ENCODE results near the gene GBA2.

Gene GBA2

DNA sequence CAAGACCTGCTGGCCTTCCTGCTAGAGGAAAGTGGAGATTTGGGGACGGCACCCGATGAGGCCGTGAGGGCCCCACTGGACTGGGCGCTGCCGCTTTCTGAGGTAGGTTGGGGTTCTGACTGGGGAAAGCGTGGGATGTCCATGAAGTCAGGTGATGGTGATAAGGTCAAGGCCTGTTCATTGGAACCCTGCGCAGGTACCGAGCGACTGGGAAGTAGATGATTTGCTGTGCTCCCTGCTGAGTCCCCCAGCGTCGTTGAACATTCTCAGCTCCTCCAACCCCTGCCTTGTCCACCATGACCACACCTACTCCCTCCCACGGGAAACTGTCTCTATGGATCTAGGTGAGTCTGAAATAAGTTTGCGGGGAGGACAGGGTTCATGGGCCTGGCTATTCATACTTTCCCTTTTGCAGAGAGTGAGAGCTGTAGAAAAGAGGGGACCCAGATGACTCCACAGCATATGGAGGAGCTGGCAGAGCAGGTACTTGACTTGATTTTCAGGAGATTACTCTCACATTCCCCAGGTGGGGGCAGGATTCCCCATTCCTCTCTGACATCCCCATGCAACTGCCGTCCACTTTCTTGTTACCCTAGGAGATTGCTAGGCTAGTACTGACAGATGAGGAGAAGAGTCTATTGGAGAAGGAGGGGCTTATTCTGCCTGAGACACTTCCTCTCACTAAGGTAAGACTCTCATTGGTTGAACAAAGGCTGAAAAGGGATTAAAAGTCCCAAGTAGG, 16.1 kb downstream of the GBA2 start:
- Histone ChIP-seq H3K4me3 (replicated peaks; ENCODE audit: insufficient read depth, low read length) (peak overlapping the region; percentile 80), H3K27me3 (ENCODE audit: insufficient read depth, poor library complexity, severe bottlenecking) (no peaks in the 10 kb centered on the region), H3K27ac (replicated peaks) (peak overlapping the region; percentile 48)
- peak in 1 of 2 experiments; percentile 31 for DNase-seq (ENCODE audit: low read depth in 1 of 2, low spot score in 1 of 2)
- TF ChIP-seq SPI1 (IDR thresholded peaks at IDR 0.05; ENCODE audit: borderline replicate concordance, low read depth) = peak; percentile 83; the same call in 1 of the 2 replicates
- TF ChIP-seq, protein P1, sequence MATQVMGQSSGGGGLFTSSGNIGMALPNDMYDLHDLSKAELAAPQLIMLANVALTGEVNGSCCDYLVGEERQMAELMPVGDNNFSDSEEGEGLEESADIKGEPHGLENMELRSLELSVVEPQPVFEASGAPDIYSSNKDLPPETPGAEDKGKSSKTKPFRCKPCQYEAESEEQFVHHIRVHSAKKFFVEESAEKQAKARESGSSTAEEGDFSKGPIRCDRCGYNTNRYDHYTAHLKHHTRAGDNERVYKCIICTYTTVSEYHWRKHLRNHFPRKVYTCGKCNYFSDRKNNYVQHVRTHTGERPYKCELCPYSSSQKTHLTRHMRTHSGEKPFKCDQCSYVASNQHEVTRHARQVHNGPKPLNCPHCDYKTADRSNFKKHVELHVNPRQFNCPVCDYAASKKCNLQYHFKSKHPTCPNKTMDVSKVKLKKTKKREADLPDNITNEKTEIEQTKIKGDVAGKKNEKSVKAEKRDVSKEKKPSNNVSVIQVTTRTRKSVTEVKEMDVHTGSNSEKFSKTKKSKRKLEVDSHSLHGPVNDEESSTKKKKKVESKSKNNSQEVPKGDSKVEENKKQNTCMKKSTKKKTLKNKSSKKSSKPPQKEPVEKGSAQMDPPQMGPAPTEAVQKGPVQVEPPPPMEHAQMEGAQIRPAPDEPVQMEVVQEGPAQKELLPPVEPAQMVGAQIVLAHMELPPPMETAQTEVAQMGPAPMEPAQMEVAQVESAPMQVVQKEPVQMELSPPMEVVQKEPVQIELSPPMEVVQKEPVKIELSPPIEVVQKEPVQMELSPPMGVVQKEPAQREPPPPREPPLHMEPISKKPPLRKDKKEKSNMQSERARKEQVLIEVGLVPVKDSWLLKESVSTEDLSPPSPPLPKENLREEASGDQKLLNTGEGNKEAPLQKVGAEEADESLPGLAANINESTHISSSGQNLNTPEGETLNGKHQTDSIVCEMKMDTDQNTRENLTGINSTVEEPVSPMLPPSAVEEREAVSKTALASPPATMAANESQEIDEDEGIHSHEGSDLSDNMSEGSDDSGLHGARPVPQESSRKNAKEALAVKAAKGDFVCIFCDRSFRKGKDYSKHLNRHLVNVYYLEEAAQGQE (IDR thresholded peaks at IDR 0.05; ENCODE audit: insufficient replicate concordance, low read depth) = no peak

DNA sequence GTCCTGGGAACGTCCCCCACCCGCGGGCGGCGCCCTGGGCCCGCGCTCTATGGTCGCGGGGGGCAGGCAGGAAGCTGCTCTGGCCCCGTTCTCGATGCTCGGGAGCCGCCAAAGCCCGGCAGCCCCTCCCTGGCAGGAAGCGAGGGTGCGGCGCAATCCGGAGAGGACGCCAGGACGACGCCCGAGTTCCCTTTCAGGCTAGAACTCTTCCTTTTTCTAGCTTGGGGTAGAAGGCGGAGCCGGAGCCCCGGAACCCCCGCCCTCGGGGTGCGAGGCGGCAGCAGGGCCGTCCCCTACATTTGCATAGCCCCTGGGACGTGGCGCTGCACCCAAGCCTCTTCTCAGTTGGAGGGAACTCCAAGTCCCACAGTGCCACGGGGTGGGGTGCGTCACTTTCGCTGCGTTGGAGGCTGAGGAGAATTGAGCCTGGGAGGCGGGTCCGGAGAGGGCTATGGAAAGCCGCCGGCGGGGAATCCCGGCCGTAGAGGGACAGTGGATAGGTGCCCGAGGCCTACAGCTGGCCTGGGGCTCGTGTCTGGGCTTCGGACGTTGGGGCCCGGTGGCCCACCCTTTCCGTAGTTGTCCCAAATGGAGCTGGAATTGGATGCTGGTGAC, 16.7 kb downstream of the GBA2 start, which contains the start of the genes CREB3 and TLN1:
Gene CREB3 (plus strand): TSS at position 482 of the 615 bp plus-strand sequence. CDS start 107 bp downstream, at position 589.
Gene TLN1 (minus strand): TSS at position 11 of the 615 bp plus-strand sequence. CDS start 6,501 bp downstream, outside the sequence.
- Histone ChIP-seq H3K27ac (replicated peaks) (peak within 1 kb of the TSS; percentile 82), H3K27me3 (ENCODE audit: insufficient read depth, poor library complexity, severe bottlenecking) (no peaks in the 10 kb centered on the region), H3K4me3 (replicated peaks; ENCODE audit: insufficient read depth, low read length) (peak within 1 kb of the TSS; percentile 83)
- peak; percentile 57; the same call in 1 of the 2 replicates for TF ChIP-seq POLR2AphosphoS5 (IDR thresholded peaks at IDR 0.05; ENCODE audit: low read depth)
- TF ChIP-seq, protein P1 (IDR thresholded peaks at IDR 0.05; ENCODE audit: insufficient replicate concordance, low read depth) = no peak
- peak; percentile 87; the same call in 1 of the 2 replicates for TF ChIP-seq SPI1 (IDR thresholded peaks at IDR 0.05; ENCODE audit: borderline replicate concordance, low read depth)
- TF ChIP-seq, protein P2, sequence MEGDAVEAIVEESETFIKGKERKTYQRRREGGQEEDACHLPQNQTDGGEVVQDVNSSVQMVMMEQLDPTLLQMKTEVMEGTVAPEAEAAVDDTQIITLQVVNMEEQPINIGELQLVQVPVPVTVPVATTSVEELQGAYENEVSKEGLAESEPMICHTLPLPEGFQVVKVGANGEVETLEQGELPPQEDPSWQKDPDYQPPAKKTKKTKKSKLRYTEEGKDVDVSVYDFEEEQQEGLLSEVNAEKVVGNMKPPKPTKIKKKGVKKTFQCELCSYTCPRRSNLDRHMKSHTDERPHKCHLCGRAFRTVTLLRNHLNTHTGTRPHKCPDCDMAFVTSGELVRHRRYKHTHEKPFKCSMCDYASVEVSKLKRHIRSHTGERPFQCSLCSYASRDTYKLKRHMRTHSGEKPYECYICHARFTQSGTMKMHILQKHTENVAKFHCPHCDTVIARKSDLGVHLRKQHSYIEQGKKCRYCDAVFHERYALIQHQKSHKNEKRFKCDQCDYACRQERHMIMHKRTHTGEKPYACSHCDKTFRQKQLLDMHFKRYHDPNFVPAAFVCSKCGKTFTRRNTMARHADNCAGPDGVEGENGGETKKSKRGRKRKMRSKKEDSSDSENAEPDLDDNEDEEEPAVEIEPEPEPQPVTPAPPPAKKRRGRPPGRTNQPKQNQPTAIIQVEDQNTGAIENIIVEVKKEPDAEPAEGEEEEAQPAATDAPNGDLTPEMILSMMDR (IDR thresholded peaks at IDR 0.05; ENCODE audit: insufficient read depth, low read length) = no peak
- TF ChIP-seq GABPA (IDR thresholded peaks at IDR 0.05; ENCODE audit: low read depth) = peak; percentile 95
- peak; percentile 97 to 100 for DNase-seq (ENCODE audit: low read depth in 1 of 2, low spot score in 1 of 2)

DNA sequence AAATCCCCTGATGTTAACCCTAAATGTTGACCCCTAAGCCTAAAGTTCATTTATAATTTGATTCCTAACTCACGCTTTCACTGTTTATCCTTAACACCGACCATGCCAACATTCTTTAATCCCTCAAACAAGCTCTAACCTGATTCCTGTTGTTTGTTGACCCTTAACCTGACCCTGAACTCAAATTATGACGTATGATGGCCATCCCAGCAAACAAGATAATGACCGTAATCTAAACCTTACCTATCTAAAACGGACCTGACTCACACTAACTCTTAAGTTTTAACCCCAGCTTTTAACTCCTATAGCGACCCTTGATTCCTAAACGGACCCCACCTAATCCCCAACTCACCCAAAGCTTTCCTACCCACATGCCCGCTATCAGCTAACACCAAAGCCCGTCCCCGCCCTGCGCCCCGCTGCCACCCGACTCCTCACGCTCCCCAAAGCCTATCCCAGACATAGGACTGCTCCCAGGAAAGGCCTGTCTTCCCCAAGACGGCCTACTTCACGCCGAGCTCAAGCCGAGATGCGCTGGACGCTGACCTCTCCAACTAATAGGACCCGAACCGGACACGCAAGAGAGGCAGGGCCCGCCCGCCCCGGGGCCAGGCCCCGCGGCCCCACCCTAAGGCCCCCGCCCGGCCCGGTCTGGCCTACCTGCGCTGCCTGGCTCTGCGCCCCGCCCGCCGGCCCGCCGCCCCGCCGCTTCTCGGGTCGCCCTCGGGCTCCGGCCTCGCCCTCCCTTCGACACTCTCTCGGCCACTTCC, 17.4 kb downstream of the GBA2 start:
- H3K4me3 ChIP-seq (replicated peaks; ENCODE audit: insufficient read depth, low read length) = peak overlapping the region; percentile 83
- no peaks in the 10 kb centered on the region for H3K27me3 ChIP-seq (ENCODE audit: insufficient read depth, poor library complexity, severe bottlenecking)
- DNase-seq (ENCODE audit: low read depth in 1 of 2, low spot score in 1 of 2) = peak in 1 of 2 experiments; percentile 30
- H3K27ac ChIP-seq (replicated peaks) = peak overlapping the region; percentile 82
- no peak for TF ChIP-seq GABPA (IDR thresholded peaks at IDR 0.05; ENCODE audit: low read depth)
- no peak for TF ChIP-seq SPI1 (IDR thresholded peaks at IDR 0.05; ENCODE audit: borderline replicate concordance, low read depth)
- no peak for TF ChIP-seq POLR2AphosphoS5 (IDR thresholded peaks at IDR 0.05; ENCODE audit: low read depth)
- TF ChIP-seq, protein P2 (IDR thresholded peaks at IDR 0.05; ENCODE audit: insufficient read depth, low read length) = no peak
- TF ChIP-seq, protein P1 (IDR thresholded peaks at IDR 0.05; ENCODE audit: insufficient replicate concordance, low read depth) = no peak
